Measurements from ENCODE around the gene ANKRD40.

- no peak for TF ChIP-seq ZNF8 (CRISPR knock-in tag; IDR thresholded peaks at IDR 0.05)
- no peak for TF ChIP-seq CSRNP3 (CRISPR knock-in tag; IDR thresholded peaks at IDR 0.05)
- no peak for TF ChIP-seq RARB (CRISPR knock-in tag; IDR thresholded peaks at IDR 0.05)
- TF ChIP-seq TOX (CRISPR knock-in tag; IDR thresholded peaks at IDR 0.05; ENCODE audit: borderline replicate concordance), result no peak
- TF ChIP-seq ZFP30 (CRISPR knock-in tag; IDR thresholded peaks at IDR 0.05), result no peak
- no peak for TF ChIP-seq ISL1 (CRISPR knock-in tag; IDR thresholded peaks at IDR 0.05)
- TF ChIP-seq SNAI2 (CRISPR knock-in tag; IDR thresholded peaks at IDR 0.05), result no peak
- TF ChIP-seq OSR1 (CRISPR knock-in tag; IDR thresholded peaks at IDR 0.05), result no peak
- TF ChIP-seq ARNTL (CRISPR knock-in tag; IDR thresholded peaks at IDR 0.05; ENCODE audit: borderline replicate concordance, low read depth), result no peak
These were observed 46.4 kb downstream of the ANKRD40 start for GRCh38 chr17:50661348-50661747.

Data from SK-N-SH treated with all-trans-retinoic acid at 6 μM for 48 hours (cell line).